Measurements from ENCODE around the gene LCOR.

GRCh38 chr10:96831200-96831866 lies 765 bp upstream of the LCOR start:
- TF ChIP-seq, protein P1, sequence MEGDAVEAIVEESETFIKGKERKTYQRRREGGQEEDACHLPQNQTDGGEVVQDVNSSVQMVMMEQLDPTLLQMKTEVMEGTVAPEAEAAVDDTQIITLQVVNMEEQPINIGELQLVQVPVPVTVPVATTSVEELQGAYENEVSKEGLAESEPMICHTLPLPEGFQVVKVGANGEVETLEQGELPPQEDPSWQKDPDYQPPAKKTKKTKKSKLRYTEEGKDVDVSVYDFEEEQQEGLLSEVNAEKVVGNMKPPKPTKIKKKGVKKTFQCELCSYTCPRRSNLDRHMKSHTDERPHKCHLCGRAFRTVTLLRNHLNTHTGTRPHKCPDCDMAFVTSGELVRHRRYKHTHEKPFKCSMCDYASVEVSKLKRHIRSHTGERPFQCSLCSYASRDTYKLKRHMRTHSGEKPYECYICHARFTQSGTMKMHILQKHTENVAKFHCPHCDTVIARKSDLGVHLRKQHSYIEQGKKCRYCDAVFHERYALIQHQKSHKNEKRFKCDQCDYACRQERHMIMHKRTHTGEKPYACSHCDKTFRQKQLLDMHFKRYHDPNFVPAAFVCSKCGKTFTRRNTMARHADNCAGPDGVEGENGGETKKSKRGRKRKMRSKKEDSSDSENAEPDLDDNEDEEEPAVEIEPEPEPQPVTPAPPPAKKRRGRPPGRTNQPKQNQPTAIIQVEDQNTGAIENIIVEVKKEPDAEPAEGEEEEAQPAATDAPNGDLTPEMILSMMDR (IDR thresholded peaks at IDR 0.05): no peak
- no peak for TF ChIP-seq POLR2A (IDR thresholded peaks at IDR 0.05)
